CD4-positive, alpha-beta memory T cell (primary cell): Measurements from ENCODE around the gene CACNA1C. TPM values are rescaled to one million over a fixed set of nuclear protein-coding genes. Genes with fewer than 3 reads are reported as not detected.

Source experiments
- CTCF ChIA-PET: fragments of 350-600 bp; sonication (Branson Sonifier 250); formaldehyde crosslinking; loops from one replicate; lab custom pipeline; 2021; ENCODE audit warnings: inconsistent platforms; ENCODE audit not compliant: partially characterized antibody; lab: Charles Lee
- POLR2A ChIA-PET: fragments of 350-600 bp; sonication (Branson Sonifier 250); formaldehyde crosslinking; loops from one replicate; lab custom pipeline; 2021; ENCODE audit not compliant: partially characterized antibody; lab: Charles Lee
- DNase-seq, 5 donors: peaks; one replicate each; pipeline versions ENCODE4 v3.0.0 to v3.0.0-alpha.2; 2020 to 2022; ENCODE audit warnings: mixed read lengths in 1 of 5
- H3K27ac ChIP-seq: one replicate; pipeline ENCODE4 v1.7.0; 2013; ENCODE audit warnings: low read depth, low read length
- H3K27me3 ChIP-seq: 2 replicates; pipeline ENCODE4 v1.7.0; 2013; ENCODE audit warnings: mild to moderate bottlenecking, low read length, moderate library complexity; ENCODE audit not compliant: insufficient read depth
- H3K36me3 ChIP-seq: 2 replicates; pipeline ENCODE4 v1.7.0; 2013; ENCODE audit warnings: mild to moderate bottlenecking, low read length, moderate library complexity; ENCODE audit not compliant: insufficient read depth
- H3K4me1 ChIP-seq: 2 replicates; pipeline ENCODE4 v1.7.0; 2013; ENCODE audit warnings: mild to moderate bottlenecking, low read length, moderate library complexity; ENCODE audit not compliant: insufficient read depth
- H3K4me3 ChIP-seq, 2 donors: one replicate each; pipeline ENCODE4 v1.7.0; 2013; ENCODE audit warnings: low read length in 2 of 2, mild to moderate bottlenecking in 1 of 2
- H3K9me3 ChIP-seq, 2 donors: one replicate each; pipeline ENCODE4 v1.7.0; 2013; ENCODE audit warnings: low read length in 2 of 2, control low read depth in 1 of 2; ENCODE audit not compliant: control insufficient read depth in 1 of 2
- H3K27ac Mint-ChIP-seq, 7 donors: one replicate each; pipeline ENCODE4 v1.8.0; 2020 to 2021; ENCODE audit warnings: mixed read lengths in 7 of 7, mild to moderate bottlenecking in 6 of 7, inconsistent platforms in 3 of 7, moderate library complexity in 3 of 7
- H3K27me3 Mint-ChIP-seq, 2 donors: one replicate each; pipeline ENCODE4 v1.8.0; 2020 to 2021; ENCODE audit warnings: mixed read lengths in 2 of 2
- H3K36me3 Mint-ChIP-seq, 2 donors: one replicate each; pipeline ENCODE4 v1.8.0; 2020 to 2021; ENCODE audit warnings: mixed read lengths in 2 of 2, inconsistent platforms in 1 of 2, mild to moderate bottlenecking in 1 of 2
- H3K4me1 Mint-ChIP-seq, 4 donors: one replicate each; pipeline ENCODE4 v1.8.0; 2020 to 2021; ENCODE audit warnings: mixed read lengths in 4 of 4, mild to moderate bottlenecking in 1 of 4
- H3K4me3 Mint-ChIP-seq, 8 donors: one replicate each; pipeline ENCODE4 v1.8.0; 2020 to 2021; ENCODE audit warnings: mixed read lengths in 8 of 8, mild to moderate bottlenecking in 7 of 8, moderate library complexity in 6 of 8, inconsistent platforms in 3 of 8
- H3K9me3 Mint-ChIP-seq, 8 donors: one replicate each; pipeline ENCODE4 v1.8.0; 2020 to 2021; ENCODE audit warnings: mixed read lengths in 8 of 8, mild to moderate bottlenecking in 5 of 8, inconsistent platforms in 3 of 8, moderate library complexity in 1 of 8
- intact Hi-C: fragments of 100-400 bp; cut with micrococcal nuclease; formaldehyde crosslinking; loops from one replicate; pipeline ENCODE4 v1.15.1; 2023
- polyA plus RNA-seq, 2 donors: library from polyadenylated mRNA; unstranded; fragments of 300-500 nt; fragmentation: Illumina TruSeq; gene quantifications; one replicate each; pipeline ENCODE4 v1.2.3, GENCODE V29; 2021
- total RNA-seq, 2 experiments: library from RNA; stranded (reverse); gene quantifications; one replicate each; pipeline ENCODE4 v1.2.3, GENCODE V29; 2021

CACNA1C gene
- total and polyA plus RNA-seq, 4 experiments from 2014 or later = 0.05 to 0.21 (median 0.07) TPM

DNA sequence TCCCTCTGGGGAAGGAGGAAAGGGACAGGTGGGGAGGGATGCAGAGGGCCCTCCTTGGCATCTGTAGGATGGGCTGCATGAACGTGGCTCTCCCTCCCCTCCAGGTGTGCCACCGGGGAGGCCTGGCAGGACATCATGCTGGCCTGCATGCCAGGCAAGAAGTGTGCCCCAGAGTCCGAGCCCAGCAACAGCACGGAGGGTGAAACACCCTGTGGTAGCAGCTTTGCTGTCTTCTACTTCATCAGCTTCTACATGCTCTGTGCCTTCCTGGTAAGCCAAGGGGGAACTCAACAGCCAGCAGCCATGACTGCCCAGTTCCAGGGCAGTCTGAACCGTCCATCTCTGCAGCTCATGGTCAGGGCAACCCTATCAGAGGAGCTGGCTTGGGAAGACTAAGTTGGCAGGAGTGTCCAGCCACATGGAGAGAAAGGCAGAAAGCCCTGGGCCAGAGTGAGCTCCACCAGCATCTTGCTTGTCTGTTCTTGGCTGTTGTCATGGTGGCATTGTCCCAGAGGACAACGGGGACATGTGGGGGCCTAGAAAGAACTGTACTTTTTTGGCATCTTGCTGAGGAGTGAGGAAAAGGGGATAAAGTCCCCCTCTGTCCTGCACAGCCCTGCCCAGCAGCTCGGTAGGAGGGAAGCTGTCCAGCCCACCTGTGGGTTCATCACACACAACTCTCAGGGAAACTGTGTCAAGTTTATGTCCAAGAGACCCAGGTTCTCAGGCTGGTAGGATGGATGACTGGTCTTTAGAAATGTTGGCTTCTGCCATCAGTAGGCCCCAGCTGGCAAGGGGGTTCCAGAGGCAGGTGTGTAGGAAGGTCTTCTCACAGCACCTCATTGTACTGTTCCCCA is 612.2 kb downstream of the CACNA1C start:
- no peaks in the 10 kb centered on the region for H3K27me3 Mint-ChIP-seq
- peaks cover 1 to 13% of the 10 kb centered on the region in 2 donors for H3K36me3 Mint-ChIP-seq
- no peaks in the 10 kb centered on the region for H3K4me1 Mint-ChIP-seq
- no peaks in the 10 kb centered on the region for H3K27me3 ChIP-seq
- H3K9me3 ChIP-seq = no peaks in the 10 kb centered on the region
- H3K4me3 ChIP-seq = no peak overlapping the region
- no peaks in the 10 kb centered on the region for H3K9me3 Mint-ChIP-seq
- CTCF ChIA-PET = interaction anchor here (1.2 kb wide), 1 partner anchor 14 kb away, joined by 3 read pairs; no protein-coding TSS in a partner anchor
- no peaks in the 10 kb centered on the region for H3K4me1 ChIP-seq
- H3K27ac ChIP-seq = no peak overlapping the region
- DNase-seq = no peak
- intact Hi-C loops = no loop called here
- no peaks in the 10 kb centered on the region for H3K36me3 ChIP-seq
- POLR2A ChIA-PET = no interaction called here
- no peak overlapping the region for H3K4me3 Mint-ChIP-seq
- no peak overlapping the region for H3K27ac Mint-ChIP-seq

DNA sequence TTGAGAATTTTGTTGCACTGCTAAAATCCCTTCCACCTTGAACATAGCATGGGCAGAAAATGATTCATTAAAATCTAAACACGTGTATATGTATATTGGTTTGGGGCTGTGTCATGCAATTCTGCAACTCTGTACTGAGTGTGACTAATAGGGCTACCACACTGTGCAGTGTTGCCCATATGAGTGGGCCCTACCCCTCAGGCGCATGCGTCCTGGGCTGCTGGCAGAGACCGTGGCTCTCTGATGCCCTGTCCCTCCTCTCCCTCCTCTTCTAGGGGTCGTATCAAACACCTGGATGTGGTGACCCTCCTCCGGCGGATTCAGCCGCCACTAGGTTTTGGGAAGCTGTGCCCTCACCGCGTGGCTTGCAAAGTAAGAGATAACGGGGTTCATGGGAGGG is 613.6 kb downstream of the CACNA1C start:
- POLR2A ChIA-PET = no interaction called here

DNA sequence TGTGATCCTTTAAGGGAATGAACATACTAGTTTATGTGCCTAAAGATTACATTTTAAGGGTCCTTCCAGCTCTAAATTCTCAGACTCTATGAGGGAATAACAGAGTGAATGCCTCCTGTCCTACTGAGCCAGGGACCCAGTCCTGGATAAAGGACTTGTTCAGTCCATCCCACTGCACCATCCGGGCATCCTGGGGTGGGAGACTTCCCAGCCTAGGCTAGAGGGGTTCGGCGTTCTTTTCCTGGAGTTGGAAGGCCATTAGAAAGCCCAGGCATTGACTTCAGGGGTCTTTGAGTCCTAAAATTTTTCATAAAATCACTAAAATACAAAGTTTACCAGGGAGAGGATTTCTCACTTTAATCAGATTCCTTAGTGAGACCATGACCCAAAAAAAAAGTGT is 614.1 kb downstream of the CACNA1C start:
- no peak overlapping the region for H3K27ac ChIP-seq
- Mint-ChIP-seq H3K4me3 (no peak overlapping the region), H3K4me1 (no peaks in the 10 kb centered on the region), H3K36me3 (peaks cover 1 to 13% of the 10 kb centered on the region in 2 donors), H3K27ac (no peak overlapping the region), H3K27me3 (no peaks in the 10 kb centered on the region), H3K9me3 (no peaks in the 10 kb centered on the region)
- no peaks in the 10 kb centered on the region for H3K27me3 ChIP-seq
- CTCF ChIA-PET = no interaction called here
- no peaks in the 10 kb centered on the region for H3K9me3 ChIP-seq
- DNase-seq = no peak
- POLR2A ChIA-PET = no interaction called here
- intact Hi-C loops = no loop called here
- no peaks in the 10 kb centered on the region for H3K4me1 ChIP-seq
- H3K4me3 ChIP-seq = no peak overlapping the region
- no peaks in the 10 kb centered on the region for H3K36me3 ChIP-seq

More for the DNA sequence above, 613.6 kb downstream of the CACNA1C start:
- CTCF ChIA-PET = no interaction called here
- Histone ChIP-seq H3K36me3 (no peaks in the 10 kb centered on the region), H3K27ac (no peak overlapping the region), H3K27me3 (no peaks in the 10 kb centered on the region), H3K9me3 (no peaks in the 10 kb centered on the region), H3K4me1 (no peaks in the 10 kb centered on the region), H3K4me3 (no peak overlapping the region)
- H3K4me1 Mint-ChIP-seq = no peaks in the 10 kb centered on the region
- no peaks in the 10 kb centered on the region for H3K27me3 Mint-ChIP-seq
- no peak overlapping the region for H3K4me3 Mint-ChIP-seq
- no peaks in the 10 kb centered on the region for H3K9me3 Mint-ChIP-seq
- H3K27ac Mint-ChIP-seq = no peak overlapping the region
- H3K36me3 Mint-ChIP-seq = peaks cover 1 to 13% of the 10 kb centered on the region in 2 donors
- DNase-seq = no peak
- intact Hi-C loops = no loop called here

DNA sequence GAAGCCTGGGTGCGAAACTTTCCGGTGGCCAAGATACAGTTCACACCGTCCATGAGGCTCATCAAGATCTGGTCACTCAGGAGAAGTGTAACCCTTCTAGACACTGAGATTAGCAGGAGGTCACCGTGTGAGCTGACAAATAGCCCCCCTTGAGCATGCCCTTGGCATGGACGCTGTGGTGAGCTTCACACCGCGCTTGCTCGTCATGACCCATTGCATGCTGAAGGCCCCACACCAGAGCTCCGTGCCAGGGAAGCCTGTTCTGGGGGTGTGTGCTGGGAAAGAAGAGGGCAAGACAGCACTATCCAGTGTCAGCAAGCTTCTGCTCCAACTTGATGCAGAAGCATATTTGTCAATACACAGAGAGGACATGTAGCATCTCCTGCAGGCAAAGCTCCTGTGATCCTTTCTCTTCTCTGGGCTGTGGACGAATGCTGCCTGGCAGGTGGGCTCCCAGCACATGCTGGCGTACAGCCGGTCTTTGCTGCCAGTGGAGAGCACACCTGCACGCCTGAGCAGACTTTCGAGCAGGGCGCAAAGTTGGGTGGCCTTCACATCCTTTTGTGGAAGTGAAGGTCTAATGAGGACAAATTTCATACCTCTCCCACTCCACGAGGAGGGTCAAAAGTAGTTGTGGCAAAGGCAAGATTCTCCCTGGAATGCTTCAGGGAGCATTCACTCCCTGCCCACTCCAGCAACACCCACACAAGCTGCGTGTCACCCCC is 615.1 kb downstream of the CACNA1C start:
- no peaks in the 10 kb centered on the region for H3K27me3 ChIP-seq
- H3K27ac ChIP-seq = no peak overlapping the region
- ChIA-PET POLR2A (no interaction called here), CTCF (no interaction called here)
- no peaks in the 10 kb centered on the region for H3K9me3 ChIP-seq
- H3K27ac Mint-ChIP-seq = no peak overlapping the region
- no peaks in the 10 kb centered on the region for H3K36me3 ChIP-seq
- H3K27me3 Mint-ChIP-seq = no peaks in the 10 kb centered on the region
- H3K4me1 Mint-ChIP-seq = no peaks in the 10 kb centered on the region
- no peak for DNase-seq
- H3K9me3 Mint-ChIP-seq = no peaks in the 10 kb centered on the region
- H3K4me3 ChIP-seq = no peak overlapping the region
- peaks cover 1 to 13% of the 10 kb centered on the region in 2 donors for H3K36me3 Mint-ChIP-seq
- H3K4me3 Mint-ChIP-seq = no peak overlapping the region
- intact Hi-C loops = no loop called here
- no peaks in the 10 kb centered on the region for H3K4me1 ChIP-seq

DNA sequence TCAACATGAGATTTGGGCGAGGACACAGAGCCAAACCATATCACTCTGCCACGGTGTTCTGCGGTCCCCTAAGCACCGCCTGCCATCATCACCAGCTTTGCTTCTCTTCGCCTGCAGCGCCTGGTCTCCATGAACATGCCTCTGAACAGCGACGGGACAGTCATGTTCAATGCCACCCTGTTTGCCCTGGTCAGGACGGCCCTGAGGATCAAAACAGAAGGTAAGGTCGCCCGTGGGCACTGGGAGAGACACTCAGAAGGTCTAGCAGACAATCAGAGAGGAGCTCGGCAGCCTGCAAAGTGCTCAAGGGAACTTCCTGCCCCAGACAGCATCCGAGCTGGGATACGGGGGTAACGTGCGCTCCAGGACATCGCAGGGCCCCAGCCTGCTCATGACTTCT is 616.0 kb downstream of the CACNA1C start:
- ChIA-PET CTCF (interaction anchor here (1.0 kb wide), 1 partner anchor 9 kb away, joined by 3 read pairs; no protein-coding TSS in a partner anchor), POLR2A (no interaction called here)
- no peak for DNase-seq
- Mint-ChIP-seq H3K27ac (no peak overlapping the region), H3K27me3 (no peaks in the 10 kb centered on the region), H3K9me3 (no peaks in the 10 kb centered on the region), H3K36me3 (peaks cover 1 to 13% of the 10 kb centered on the region in 2 donors), H3K4me1 (no peaks in the 10 kb centered on the region), H3K4me3 (no peak overlapping the region)
- Histone ChIP-seq H3K36me3 (no peaks in the 10 kb centered on the region), H3K27me3 (no peaks in the 10 kb centered on the region), H3K9me3 (no peaks in the 10 kb centered on the region), H3K27ac (no peak overlapping the region), H3K4me3 (no peak overlapping the region), H3K4me1 (no peaks in the 10 kb centered on the region)
- intact Hi-C loops = no loop called here

DNA sequence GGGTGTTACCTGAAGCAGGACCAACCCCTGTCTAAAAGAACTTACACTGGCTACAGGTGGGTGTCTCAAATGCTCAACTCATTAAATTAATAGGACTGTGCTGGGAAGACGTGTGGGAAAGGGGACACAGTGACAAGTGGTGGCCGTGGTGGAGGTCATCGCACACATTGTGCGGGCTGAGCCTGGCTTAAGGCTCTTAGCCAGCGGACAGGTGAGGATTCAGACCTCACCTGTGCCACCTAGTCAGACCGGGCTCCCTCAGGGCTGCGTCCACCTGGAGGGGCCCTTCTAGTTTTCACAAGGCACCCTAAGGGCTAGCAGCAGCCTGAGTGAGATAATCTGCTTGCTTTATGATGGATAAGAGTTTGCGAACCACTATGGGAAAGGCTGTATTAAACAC is 616.8 kb downstream of the CACNA1C start:
- no peak overlapping the region for H3K4me3 ChIP-seq
- ChIA-PET POLR2A (no interaction called here), CTCF (interaction anchor here (1.0 kb wide), 1 partner anchor 9 kb away, joined by 3 read pairs; no protein-coding TSS in a partner anchor)
- no peaks in the 10 kb centered on the region for H3K27me3 Mint-ChIP-seq
- H3K4me1 ChIP-seq = no peaks in the 10 kb centered on the region
- intact Hi-C loops = no loop called here
- H3K9me3 Mint-ChIP-seq = no peaks in the 10 kb centered on the region
- H3K4me1 Mint-ChIP-seq = no peaks in the 10 kb centered on the region
- no peak overlapping the region for H3K27ac Mint-ChIP-seq
- no peak overlapping the region for H3K27ac ChIP-seq
- DNase-seq = no peak
- H3K36me3 ChIP-seq = no peaks in the 10 kb centered on the region
- H3K27me3 ChIP-seq = no peaks in the 10 kb centered on the region
- H3K36me3 Mint-ChIP-seq = peaks cover 1 to 13% of the 10 kb centered on the region in 2 donors
- H3K4me3 Mint-ChIP-seq = no peak overlapping the region
- H3K9me3 ChIP-seq = no peaks in the 10 kb centered on the region

DNA sequence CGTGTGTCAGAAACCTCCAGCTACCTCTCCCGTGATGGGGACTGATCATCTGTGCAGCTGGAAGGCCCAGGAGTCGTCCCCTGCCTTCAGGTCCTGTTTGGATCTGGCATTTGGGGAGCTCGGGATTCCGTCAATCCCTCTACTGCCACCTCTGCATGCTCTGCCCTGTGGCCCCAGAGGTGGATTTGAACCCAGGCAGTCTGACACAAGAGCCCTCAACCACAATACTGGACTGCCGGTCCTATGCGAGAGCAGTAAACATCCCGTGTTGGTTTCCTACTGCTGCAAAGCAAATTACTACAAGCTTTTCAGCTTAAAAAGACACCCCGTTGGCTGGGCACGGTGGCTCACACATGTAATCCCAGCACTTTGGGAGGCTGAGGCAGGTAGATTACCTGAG is 620.1 kb downstream of the CACNA1C start:
- Histone ChIP-seq H3K9me3 (no peaks in the 10 kb centered on the region), H3K27ac (no peak overlapping the region), H3K36me3 (no peaks in the 10 kb centered on the region), H3K4me1 (no peaks in the 10 kb centered on the region), H3K4me3 (no peak overlapping the region), H3K27me3 (no peaks in the 10 kb centered on the region)
- Mint-ChIP-seq H3K27me3 (no peaks in the 10 kb centered on the region), H3K9me3 (peaks cover 0 to 4% (median 0%) of the 10 kb centered on the region in 8 donors), H3K36me3 (peaks cover 1 to 8% of the 10 kb centered on the region in 2 donors), H3K4me1 (no peaks in the 10 kb centered on the region), H3K4me3 (no peak overlapping the region), H3K27ac (no peak overlapping the region)
- POLR2A ChIA-PET = no interaction called here
- CTCF ChIA-PET = interaction anchor here (0.8 kb wide), 1 partner anchor 14 kb away, joined by 3 read pairs; no protein-coding TSS in a partner anchor
- intact Hi-C loops = no loop called here
- DNase-seq = no peak
